Astrocyte of the cerebellum (primary cell): ENCODE measurements around the gene PSMF1.

ENCODE experiments used
- DNase-seq: peaks from one replicate; pipeline ENCODE4 v3.0.0-alpha.2; 2011; ENCODE audit warnings: low read depth
- H3K4me3 ChIP-seq: 2 replicates; pipeline ENCODE4 v1.5.1; 2011; ENCODE audit warnings: mild to moderate bottlenecking, low read depth, low read length, moderate library complexity
- CTCF ChIP-seq: IDR thresholded peaks from 2 replicates; pipeline ENCODE4 v1.5.1; 2012; ENCODE audit warnings: low read length, low read depth, moderate library complexity, mild to moderate bottlenecking; ENCODE audit errors: missing control alignments
- in situ Hi-C: cut with HindIII; loops from 2 replicates; pipeline ENCODE4 v1.10.0; 2017; ENCODE audit warnings: low sequenced_read_pairs

The PSMF1 gene

GRCh38 chr20:1204576-1204975, 86.2 kb downstream of the PSMF1 start:
- TF ChIP-seq CTCF = no peak
- in situ Hi-C loops = no loop called here
- H3K4me3 ChIP-seq = no peak overlapping the region
- DNase-seq = no peak

DNA sequence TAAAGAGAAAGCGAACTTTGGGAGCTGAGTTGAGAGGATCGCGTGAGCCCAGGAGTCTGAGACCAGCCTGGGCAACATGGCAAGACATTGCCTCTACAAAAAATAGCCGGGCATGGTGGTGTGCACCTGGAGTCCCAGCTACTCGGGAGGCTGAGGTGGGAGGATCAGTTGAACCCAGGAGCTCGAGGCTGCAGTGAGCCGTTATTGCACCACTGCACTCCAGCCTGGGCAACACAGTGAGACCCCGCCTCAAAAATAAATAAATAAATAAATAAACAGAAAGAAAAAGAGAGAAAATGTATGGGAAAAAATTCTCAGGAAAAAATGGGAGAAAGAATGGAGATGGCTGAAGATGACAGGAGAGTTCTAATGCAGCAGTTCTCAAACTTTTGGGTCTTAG, 87.4 kb downstream of the PSMF1 start:
- in situ Hi-C loops = no loop called here
- no peak for DNase-seq
- no peak overlapping the region for H3K4me3 ChIP-seq
- TF ChIP-seq CTCF = no peak

GRCh38 chr20:1206366-1207148, 88.2 kb downstream of the PSMF1 start:
- no peak overlapping the region for H3K4me3 ChIP-seq
- no peak for DNase-seq
- in situ Hi-C loops = no loop called here
- no peak for TF ChIP-seq CTCF

GRCh38 chr20:1207293-1207878, 89.0 kb downstream of the PSMF1 start:
- no peak for DNase-seq
- in situ Hi-C loops = no loop called here
- no peak overlapping the region for H3K4me3 ChIP-seq
- TF ChIP-seq CTCF = no peak

DNA sequence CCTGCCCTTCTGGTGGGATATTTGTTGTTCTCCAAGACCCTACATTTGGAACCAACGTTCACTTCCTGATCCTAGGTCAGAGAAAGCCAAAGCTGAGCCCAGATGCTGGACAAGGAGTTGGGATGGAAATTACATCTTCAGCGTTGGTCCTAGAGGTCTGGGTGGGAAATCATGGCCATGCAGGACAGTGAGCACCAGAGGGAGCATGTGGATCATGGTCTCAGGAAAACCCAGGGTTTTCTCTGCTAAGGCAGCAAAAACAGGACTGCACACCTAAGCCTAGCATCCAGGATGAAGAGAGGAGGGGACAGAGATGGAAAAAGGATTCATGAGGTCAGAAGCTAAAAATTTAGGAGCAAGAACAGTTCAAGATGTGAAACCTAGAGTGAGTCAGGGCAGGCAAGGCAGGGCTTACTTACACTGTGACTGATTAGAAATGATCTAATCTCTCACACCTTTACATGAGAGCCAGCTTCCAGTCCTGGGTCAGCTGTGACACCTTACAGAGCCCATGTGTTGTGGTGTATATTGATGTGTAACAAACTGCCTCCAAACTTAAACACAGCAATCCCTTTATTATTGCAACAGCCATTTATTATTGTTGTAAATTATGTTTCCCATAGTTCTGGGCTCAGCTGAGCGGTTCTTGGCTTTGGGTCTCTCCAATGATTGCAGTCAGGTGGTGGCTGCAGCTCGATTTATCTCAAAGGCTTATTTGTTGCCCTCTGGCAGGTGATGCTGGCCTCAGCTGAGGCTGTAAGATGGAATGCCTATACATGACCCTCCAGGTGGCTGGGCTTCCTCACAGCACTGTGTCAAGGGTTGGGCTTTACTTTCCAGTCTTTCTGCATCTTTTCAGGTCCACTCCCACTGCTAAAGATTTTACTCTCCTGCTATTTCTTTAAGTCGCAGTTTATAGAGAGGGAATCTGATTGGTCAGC, 91.3 kb downstream of the PSMF1 start:
- in situ Hi-C loops = no loop called here
- H3K4me3 ChIP-seq = no peak overlapping the region
- no peak for DNase-seq
- peak; percentile 52 for TF ChIP-seq CTCF

DNA sequence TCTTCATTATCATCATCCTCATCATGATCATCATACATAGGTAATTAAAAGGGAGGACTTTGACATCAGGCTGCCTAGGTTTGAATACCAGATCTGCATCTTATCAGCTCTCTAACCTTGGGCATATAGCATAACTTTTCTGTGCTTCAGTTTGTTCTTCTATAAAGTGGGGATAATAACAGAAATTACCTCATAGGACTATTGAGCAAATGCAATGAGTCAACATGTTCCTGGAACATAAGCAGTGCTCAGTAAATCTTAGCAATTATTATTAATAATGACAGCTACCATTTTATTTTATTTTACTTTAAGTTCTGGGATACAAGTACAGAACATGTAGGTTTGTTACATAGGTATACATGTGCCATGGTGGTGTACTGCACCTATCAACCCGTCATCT, 92.1 kb downstream of the PSMF1 start:
- in situ Hi-C loops = no loop called here
- no peak for DNase-seq
- no peak for TF ChIP-seq CTCF
- H3K4me3 ChIP-seq = no peak overlapping the region
